Measurements from ENCODE around the gene TFF1. TPM values are rescaled to one million over a fixed set of nuclear protein-coding genes. Genes with fewer than 3 reads are reported as not detected.

Gene TFF1
- total RNA-seq, 1 donor from 2014 or later: not detected

- DNase-seq (ENCODE audit: low spot score in 2 of 2) (no peak), FAIRE-seq (no peak)
Observed at GRCh38 chr21:42367367-42368165, 1.2 kb upstream of the TFF1 start.

GRCh38 chr21:42365770-42366169 is 565 bp downstream of the TFF1 start:
- DNase-seq (ENCODE audit: low spot score in 2 of 2): no peak
- no peak for FAIRE-seq

- FAIRE-seq (no peak), DNase-seq (ENCODE audit: low spot score in 2 of 2) (no peak)
Observed at GRCh38 chr21:42364304-42364865, 1.9 kb downstream of the TFF1 start.

DNA sequence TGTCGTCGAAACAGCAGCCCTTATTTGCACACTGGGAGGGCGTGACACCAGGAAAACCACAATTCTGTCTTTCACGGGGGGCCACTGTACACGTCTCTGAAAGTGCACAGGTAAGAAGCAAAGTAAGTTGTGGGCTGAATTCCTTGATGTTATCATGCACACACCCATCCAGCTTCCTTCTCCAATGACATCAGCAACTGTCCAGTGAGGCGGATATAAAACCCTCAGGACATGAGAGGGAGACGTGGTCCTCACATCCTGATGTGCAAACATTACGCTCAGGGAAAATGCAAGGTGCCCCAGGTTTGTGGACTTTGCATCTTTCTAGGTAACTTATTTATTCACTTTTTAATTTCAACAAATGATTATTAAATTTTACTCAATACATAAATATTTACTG is 3.0 kb downstream of the TFF1 start:
- DNase-seq (ENCODE audit: low spot score in 2 of 2) (no peak), FAIRE-seq (no peak)

DNA sequence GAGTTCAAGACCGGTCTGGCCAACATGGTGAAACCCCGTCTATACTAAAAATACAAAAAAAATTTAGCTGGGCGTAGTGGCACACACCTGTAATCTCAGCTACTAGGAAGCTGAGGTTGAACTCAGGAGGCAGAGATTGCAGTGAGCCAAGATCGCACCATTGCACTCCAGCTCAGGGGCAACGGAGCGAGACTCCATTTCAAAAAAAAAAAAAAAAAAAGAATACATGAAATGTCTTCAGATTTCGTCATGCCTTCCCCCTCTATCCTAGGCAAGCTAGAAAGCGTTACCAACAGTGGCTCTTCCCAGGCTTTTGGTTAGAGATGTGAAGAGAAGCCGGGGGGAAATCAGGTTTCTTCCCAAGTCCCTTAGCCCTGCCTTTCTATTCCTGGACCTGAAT is 3.6 kb downstream of the TFF1 start:
- DNase-seq (ENCODE audit: low spot score in 2 of 2) (no peak), FAIRE-seq (no peak)

GRCh38 chr21:42362198-42362597 is 4.1 kb downstream of the TFF1 start:
- no peak for DNase-seq (ENCODE audit: low spot score in 2 of 2)
- FAIRE-seq: no peak

DNA sequence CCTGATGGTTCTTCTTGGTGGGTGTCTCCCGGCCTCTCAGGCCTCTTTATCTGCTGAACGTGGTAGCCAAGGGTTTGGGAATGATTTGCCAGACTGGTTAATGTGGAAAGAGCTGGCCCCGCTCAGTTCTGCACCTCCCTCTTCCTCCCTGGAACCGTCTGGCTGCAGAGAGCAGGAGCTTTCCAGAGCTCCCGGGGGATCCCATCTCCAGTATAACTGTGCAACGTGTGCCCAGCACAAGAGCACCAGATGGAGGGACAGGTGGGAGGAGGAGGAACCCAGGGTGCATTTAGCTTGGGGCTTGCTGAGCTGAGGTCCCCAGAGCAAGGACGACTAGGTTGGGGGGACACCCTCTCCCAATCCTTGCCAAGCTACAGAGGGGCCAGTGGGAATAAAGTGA is 5.0 kb downstream of the TFF1 start:
- no peak for DNase-seq (ENCODE audit: low spot score in 2 of 2)
- no peak for FAIRE-seq

GRCh38 chr21:42360317-42360716 is 6.0 kb downstream of the TFF1 start:
- FAIRE-seq (no peak), DNase-seq (ENCODE audit: low spot score in 2 of 2) (no peak)

- DNase-seq (ENCODE audit: low spot score in 2 of 2): no peak
- FAIRE-seq: no peak
Observed at GRCh38 chr21:42358937-42359336, 7.4 kb downstream of the TFF1 start.

DNA sequence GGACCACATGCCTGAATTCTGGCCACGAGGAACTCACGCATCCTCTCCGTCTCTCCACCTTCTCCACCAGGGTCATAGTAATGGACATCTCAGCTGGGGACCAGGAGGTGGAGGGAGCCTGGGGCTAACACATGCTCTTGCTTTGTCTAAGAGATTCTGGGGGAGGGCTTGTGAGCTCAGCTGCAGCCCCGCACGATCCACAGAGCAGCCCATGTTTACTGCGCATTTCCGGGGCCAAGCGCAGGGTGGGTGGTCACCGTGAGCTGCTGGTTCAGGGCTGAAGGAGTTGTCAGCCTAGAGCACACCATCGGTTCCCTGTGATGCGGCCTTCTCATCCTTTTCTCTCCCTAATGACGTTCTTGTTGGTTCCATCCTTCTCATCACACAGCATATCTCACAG is 8.1 kb downstream of the TFF1 start:
- FAIRE-seq (no peak), DNase-seq (ENCODE audit: low spot score in 2 of 2) (no peak)

DNA sequence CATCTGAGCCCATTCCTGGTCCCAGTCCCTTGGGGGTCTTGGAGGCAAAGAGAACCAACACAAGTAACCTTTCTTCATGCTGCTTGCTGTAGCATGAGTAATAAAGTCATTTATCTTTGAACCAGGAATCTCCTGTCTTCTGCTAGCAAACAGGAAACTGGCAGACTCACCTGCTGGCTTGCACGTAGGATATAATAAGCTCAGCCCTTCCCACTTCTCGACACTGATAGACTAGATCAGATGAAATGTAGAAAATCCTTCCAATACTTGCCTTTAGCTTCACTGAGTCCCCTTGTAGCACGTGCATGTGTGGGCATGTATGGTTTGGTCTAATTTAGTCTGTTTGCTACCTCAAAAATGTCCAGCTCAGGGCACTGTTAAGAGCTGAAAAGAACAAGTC is 9.0 kb downstream of the TFF1 start:
- FAIRE-seq: no peak
- DNase-seq (ENCODE audit: low spot score in 2 of 2): no peak

- DNase-seq (ENCODE audit: low spot score in 2 of 2) (no peak), FAIRE-seq (no peak)
Observed at GRCh38 chr21:42356650-42357049, 9.7 kb downstream of the TFF1 start.

DNA sequence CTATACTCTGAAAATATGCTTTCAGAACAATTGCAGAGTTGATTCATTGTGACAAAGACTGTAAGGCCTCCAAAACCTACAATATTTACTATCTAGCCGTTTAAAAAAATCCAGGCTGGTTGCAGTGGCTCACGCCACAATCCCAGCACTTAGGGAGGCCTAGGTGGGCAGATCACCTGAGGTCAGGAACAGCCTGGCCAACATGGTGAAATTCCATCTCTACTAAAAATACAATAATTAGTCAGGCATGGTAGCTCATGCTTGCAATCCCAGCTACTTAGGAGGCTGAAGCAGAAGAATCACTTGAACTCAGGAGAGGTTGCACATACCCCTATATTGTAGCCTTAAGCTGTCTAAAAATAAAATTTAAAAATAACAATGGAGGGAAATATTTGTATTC is 10.3 kb downstream of the TFF1 start:
- no peak for FAIRE-seq
- DNase-seq (ENCODE audit: low spot score in 2 of 2): no peak

GRCh38 chr21:42353623-42354022 is 12.7 kb downstream of the TFF1 start:
- DNase-seq (ENCODE audit: low spot score in 2 of 2) (no peak), FAIRE-seq (no peak)

- FAIRE-seq (no peak), DNase-seq (ENCODE audit: low spot score in 2 of 2) (no peak)
Observed at GRCh38 chr21:42352441-42353095, 13.8 kb downstream of the TFF1 start.

DNA sequence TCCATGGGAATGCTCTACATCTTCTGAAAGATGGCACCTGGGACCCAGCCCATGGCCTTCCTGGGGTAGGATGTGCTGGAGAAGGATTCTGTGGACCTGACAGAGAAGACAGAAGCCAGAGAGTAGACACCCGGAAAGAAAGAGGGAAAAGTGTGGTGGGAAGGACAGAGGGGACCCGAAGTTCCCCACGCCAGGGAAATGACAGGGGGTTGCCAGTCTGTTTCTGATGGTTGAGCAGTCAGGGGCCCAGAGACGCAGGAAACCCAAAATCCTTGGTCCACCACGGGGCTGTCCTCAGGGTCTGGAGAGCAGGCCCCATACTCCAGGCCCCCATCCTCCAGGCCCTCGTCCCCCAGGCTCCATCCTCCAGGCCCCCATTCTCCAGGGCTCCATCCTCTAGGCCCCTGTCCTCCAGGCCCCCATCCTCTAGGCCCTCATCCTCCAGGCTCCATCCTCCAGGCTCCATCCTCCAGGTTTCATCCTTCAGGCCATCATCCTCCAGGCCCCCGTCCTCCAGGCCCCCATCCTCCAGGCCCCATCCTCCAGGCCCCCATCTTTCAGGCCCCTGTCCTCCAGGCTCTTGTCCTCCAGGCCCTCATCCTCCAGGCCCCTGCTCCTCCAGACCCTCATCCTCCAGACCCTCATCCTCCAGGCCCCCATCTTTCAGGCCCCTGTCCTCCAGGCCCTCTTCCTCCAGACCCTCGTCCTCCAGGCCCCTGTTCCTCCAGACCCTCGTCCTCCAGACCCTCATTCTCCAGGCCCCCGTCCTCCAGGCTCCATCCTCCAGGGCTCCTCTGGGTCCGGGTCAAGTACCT is 14.5 kb downstream of the TFF1 start:
- DNase-seq (ENCODE audit: low spot score in 2 of 2): no peak
- FAIRE-seq: no peak

- DNase-seq (ENCODE audit: low spot score in 2 of 2) (no peak), FAIRE-seq (no peak)
Observed at GRCh38 chr21:42350927-42351426, 15.4 kb downstream of the TFF1 start, which contains the start of gene TFF2. Gene TFF2, minus strand, starts transcription at chr21:42350994. Its CDS starts 37 bp downstream, at chr21:42350957.

DNA sequence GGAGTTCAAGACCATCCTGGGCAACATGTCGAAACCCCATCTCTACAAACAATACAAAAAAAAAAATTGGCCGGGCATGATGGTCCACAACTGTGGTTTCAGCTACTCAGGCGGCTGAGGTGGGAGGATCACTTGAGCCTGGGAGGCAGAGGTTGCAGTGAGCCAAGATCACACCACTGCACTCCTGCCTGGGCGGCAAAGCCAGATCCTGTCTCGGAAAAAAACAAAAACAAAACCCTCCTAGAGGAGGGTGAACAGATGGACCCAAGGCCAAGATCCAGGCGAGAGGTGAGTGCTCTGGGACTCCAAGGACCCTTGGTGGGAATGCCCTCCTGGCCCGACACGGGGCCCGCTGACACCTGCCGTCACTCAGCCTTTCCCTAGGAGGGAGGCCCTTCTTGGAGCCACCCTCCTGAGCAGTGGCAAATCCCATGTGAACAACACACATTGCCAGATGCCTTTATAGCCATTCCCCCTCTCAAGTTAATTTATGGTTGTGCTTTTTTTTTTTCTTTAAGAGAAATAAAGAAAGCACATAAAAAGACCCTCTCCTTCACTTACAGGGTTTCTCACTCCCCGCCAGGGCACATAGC is 15.9 kb downstream of the TFF1 start:
- DNase-seq (ENCODE audit: low spot score in 2 of 2) (no peak), FAIRE-seq (no peak)

GRCh38 chr21:42349420-42350317 is 16.7 kb downstream of the TFF1 start:
- no peak for FAIRE-seq

More at GRCh38 chr21:42349420-42350317, 16.7 kb downstream of the TFF1 start:
- no peak for DNase-seq (ENCODE audit: low spot score in 2 of 2)
